ENCODE results near the gene CBX1.
A peak's percentile ranks its signal among the peaks of the same experiment; 100 is the strongest.

- TF ChIP-seq CTCF (IDR thresholded peaks at IDR 0.05; ENCODE audit: low read depth, low read length, missing input control) (no peak), EGR1 (IDR thresholded peaks at IDR 0.05; ENCODE audit: low read depth in 2 of 2) (peak; percentile 40 to 70), FOXA2 (IDR thresholded peaks at IDR 0.05) (peak; percentile 67), RAD21 (IDR thresholded peaks at IDR 0.05) (peak; percentile 62 to 67), SP1 (IDR thresholded peaks at IDR 0.05) (peak; percentile 90), YY1 (IDR thresholded peaks at IDR 0.05) (peak; percentile 79), REST (IDR thresholded peaks at IDR 0.05) (peak; percentile 76), GABPA (IDR thresholded peaks at IDR 0.05 in 1 of 2, conservative IDR thresholded peaks at IDR 0.05 in 1 of 2) (no peak), MAX (IDR thresholded peaks at IDR 0.05) (peak; percentile 60), TAF1 (conservative IDR thresholded peaks at IDR 0.05) (no peak), JUND (IDR thresholded peaks at IDR 0.05) (peak; percentile 36 to 43), ZBTB33 (IDR thresholded peaks at IDR 0.05) (peak; percentile 43)
Measured at GRCh38 chr17:48052956-48053757, 48.1 kb downstream of the CBX1 start.
